RWPE1 (cell line): ENCODE results near the gene RASA1.

Source experiments
- CTCF ChIA-PET: fragments of 350-600 bp; sonication (Branson Sonifier 250); formaldehyde crosslinking; extraction: SDS; loops from one replicate; lab custom pipeline; 2021; lab: Yijun Ruan, JAX
- POLR2A ChIA-PET: fragments of 400-600 bp; formaldehyde crosslinking; extraction: SDS; loops from one replicate; lab custom pipeline; 2020; ENCODE audit warnings: antibody characterized with exemption; ENCODE audit not compliant: low non-redundant PET; lab: Yijun Ruan, JAX
- DNase-seq: peaks from one replicate; pipeline ENCODE4 v3.0.0; 2012; ENCODE audit warnings: low spot score
- H3K27ac ChIP-seq: fragments of 450-650 bp; 2 replicates; pipeline ENCODE4 v1.5.1; 2017
- CTCF ChIP-seq: fragments of 450-650 bp; conservative IDR thresholded peaks from 2 replicates; pipeline ENCODE4 v1.5.1; 2017; ENCODE audit warnings: low read depth, mild to moderate bottlenecking

Gene RASA1

GRCh38 chr5:87313216-87313615, 45.5 kb downstream of the RASA1 start:
- POLR2A ChIA-PET = no interaction called here
- H3K27ac ChIP-seq = no peak overlapping the region
- no peak for TF ChIP-seq CTCF
- CTCF ChIA-PET = no interaction called here
- no peak for DNase-seq

GRCh38 chr5:87319469-87319868, 51.8 kb downstream of the RASA1 start:
- CTCF ChIA-PET = no interaction called here
- H3K27ac ChIP-seq = no peak overlapping the region
- no peak for TF ChIP-seq CTCF
- POLR2A ChIA-PET = no interaction called here
- DNase-seq = no peak

- ChIA-PET CTCF (interaction anchor here (0.5 to 0.7 kb wide), 2 partner anchors 12 to 19 kb away, joined by 3 read pairs; no protein-coding TSS in a partner anchor), POLR2A (no interaction called here)
- no peak overlapping the region for H3K27ac ChIP-seq
- TF ChIP-seq CTCF = no peak
- DNase-seq = no peak
These were observed 53.9 kb downstream of the RASA1 start for GRCh38 chr5:87321605-87322004.

GRCh38 chr5:87322381-87322780, 54.7 kb downstream of the RASA1 start:
- POLR2A ChIA-PET = no interaction called here

GRCh38 chr5:87327998-87328397, 60.3 kb downstream of the RASA1 start:
- no peak for TF ChIP-seq CTCF
- CTCF ChIA-PET = no interaction called here
- no peak overlapping the region for H3K27ac ChIP-seq
- POLR2A ChIA-PET = no interaction called here
- no peak for DNase-seq

More at GRCh38 chr5:87322381-87322780, 54.7 kb downstream of the RASA1 start:
- TF ChIP-seq CTCF = no peak
- no peak overlapping the region for H3K27ac ChIP-seq
- DNase-seq = no peak
- CTCF ChIA-PET = no interaction called here

GRCh38 chr5:87329114-87329513, 61.4 kb downstream of the RASA1 start:
- no peak overlapping the region for H3K27ac ChIP-seq
- CTCF ChIA-PET = interaction anchor here (0.5 kb wide), 2 partner anchors 10 to 13 kb away, joined by 4 to 5 read pairs; no protein-coding TSS in a partner anchor
- POLR2A ChIA-PET = no interaction called here
- no peak for TF ChIP-seq CTCF
- no peak for DNase-seq
